ENCODE measurements around the gene RGS13. TPM values are rescaled to one million over a fixed set of nuclear protein-coding genes. Genes with fewer than 3 reads are reported as not detected.

The RGS13 gene
- total and polyA plus RNA-seq, 7 donors: 0.36 to 7.8 (median 1.2) TPM; not detected in 2

DNA sequence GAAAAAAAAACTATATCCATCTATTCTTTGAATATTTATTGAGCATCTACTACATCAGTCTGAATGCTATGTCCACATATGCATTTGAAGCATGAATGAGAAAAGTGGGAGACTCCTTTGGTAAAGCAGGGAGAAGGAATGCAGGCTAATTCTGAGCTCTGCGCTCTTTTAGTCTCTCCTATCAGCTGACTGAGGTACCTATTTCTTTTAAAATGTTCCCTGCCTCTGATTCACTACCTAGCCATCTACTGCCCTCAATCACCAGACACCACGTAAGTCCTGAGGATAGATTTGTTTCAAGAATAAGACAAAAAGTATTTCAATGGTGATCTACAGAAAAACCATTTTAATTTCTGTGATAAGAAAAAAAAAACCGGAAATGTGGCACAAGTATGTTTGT lies 3.8 kb upstream of the RGS13 start:
- WGBS, 2 donors: 59 to 86% methylated on average over 3 of the region's 3 CpGs

GRCh38 chr1:192632641-192633532 lies 3.1 kb upstream of the RGS13 start:
- no peak for DNase-seq
- no peaks in the 10 kb centered on the region for H3K27me3 ChIP-seq
- TF ChIP-seq POLR2AphosphoS5 (IDR thresholded peaks at IDR 0.05) (no peak), EP300 (IDR thresholded peaks at IDR 0.05) (no peak), POLR2A (IDR thresholded peaks at IDR 0.05) (no peak)
- TF ChIP-seq, protein P1, sequence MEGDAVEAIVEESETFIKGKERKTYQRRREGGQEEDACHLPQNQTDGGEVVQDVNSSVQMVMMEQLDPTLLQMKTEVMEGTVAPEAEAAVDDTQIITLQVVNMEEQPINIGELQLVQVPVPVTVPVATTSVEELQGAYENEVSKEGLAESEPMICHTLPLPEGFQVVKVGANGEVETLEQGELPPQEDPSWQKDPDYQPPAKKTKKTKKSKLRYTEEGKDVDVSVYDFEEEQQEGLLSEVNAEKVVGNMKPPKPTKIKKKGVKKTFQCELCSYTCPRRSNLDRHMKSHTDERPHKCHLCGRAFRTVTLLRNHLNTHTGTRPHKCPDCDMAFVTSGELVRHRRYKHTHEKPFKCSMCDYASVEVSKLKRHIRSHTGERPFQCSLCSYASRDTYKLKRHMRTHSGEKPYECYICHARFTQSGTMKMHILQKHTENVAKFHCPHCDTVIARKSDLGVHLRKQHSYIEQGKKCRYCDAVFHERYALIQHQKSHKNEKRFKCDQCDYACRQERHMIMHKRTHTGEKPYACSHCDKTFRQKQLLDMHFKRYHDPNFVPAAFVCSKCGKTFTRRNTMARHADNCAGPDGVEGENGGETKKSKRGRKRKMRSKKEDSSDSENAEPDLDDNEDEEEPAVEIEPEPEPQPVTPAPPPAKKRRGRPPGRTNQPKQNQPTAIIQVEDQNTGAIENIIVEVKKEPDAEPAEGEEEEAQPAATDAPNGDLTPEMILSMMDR (IDR thresholded peaks at IDR 0.05): no peak
- no peaks in the 10 kb centered on the region for H3K9me3 ChIP-seq
- H3K4me3 ChIP-seq: no peak overlapping the region
- H3K36me3 ChIP-seq: no peaks in the 10 kb centered on the region
- H3K4me1 ChIP-seq: no peaks in the 10 kb centered on the region
- intact Hi-C loops (cut with DNase I): no loop called here
- H3K27ac ChIP-seq: no peak overlapping the region
- WGBS, 2 donors: 53 to 76% methylated on average over 6 of the region's 6 CpGs

More for the DNA sequence above, 3.8 kb upstream of the RGS13 start:
- intact Hi-C loops (cut with DNase I): no loop called here
- no peaks in the 10 kb centered on the region for H3K4me1 ChIP-seq
- H3K9me3 ChIP-seq: no peaks in the 10 kb centered on the region
- H3K27ac ChIP-seq: no peak overlapping the region
- DNase-seq: no peak
- H3K27me3 ChIP-seq: no peaks in the 10 kb centered on the region
- no peak for TF ChIP-seq EP300 (IDR thresholded peaks at IDR 0.05)
- TF ChIP-seq POLR2AphosphoS5 (IDR thresholded peaks at IDR 0.05): no peak
- no peak for TF ChIP-seq POLR2A (IDR thresholded peaks at IDR 0.05)
- TF ChIP-seq, protein P1 (IDR thresholded peaks at IDR 0.05): no peak
- H3K4me3 ChIP-seq: no peak overlapping the region
- H3K36me3 ChIP-seq: no peaks in the 10 kb centered on the region

- no peaks in the 10 kb centered on the region for H3K9me3 ChIP-seq
- H3K27me3 ChIP-seq: no peaks in the 10 kb centered on the region
- no peaks in the 10 kb centered on the region for H3K36me3 ChIP-seq
- 82 to 85% methylated on average over 7 of the region's 7 CpGs for WGBS, 2 donors
- no peaks in the 10 kb centered on the region for H3K4me1 ChIP-seq
- TF ChIP-seq POLR2AphosphoS5 (IDR thresholded peaks at IDR 0.05): no peak
- TF ChIP-seq, protein P1 (IDR thresholded peaks at IDR 0.05): no peak
- no peak for TF ChIP-seq POLR2A (IDR thresholded peaks at IDR 0.05)
- TF ChIP-seq EP300 (IDR thresholded peaks at IDR 0.05): no peak
- intact Hi-C loops (cut with DNase I): no loop called here
- H3K27ac ChIP-seq: no peak overlapping the region
- H3K4me3 ChIP-seq: no peak overlapping the region
- no peak for DNase-seq
These were observed 2.3 kb upstream of the RGS13 start for GRCh38 chr1:192633533-192634253.

GRCh38 chr1:192635041-192635440 lies 906 bp upstream of the RGS13 start:
- no peak for TF ChIP-seq EP300 (IDR thresholded peaks at IDR 0.05)
- no peak for TF ChIP-seq POLR2AphosphoS5 (IDR thresholded peaks at IDR 0.05)
- TF ChIP-seq POLR2A (IDR thresholded peaks at IDR 0.05): no peak
- TF ChIP-seq, protein P1 (IDR thresholded peaks at IDR 0.05): no peak
- Histone ChIP-seq H3K36me3 (no peaks in the 10 kb centered on the region), H3K4me1 (no peaks in the 10 kb centered on the region), H3K27ac (no peak overlapping the region), H3K9me3 (no peaks in the 10 kb centered on the region), H3K4me3 (no peak overlapping the region), H3K27me3 (no peaks in the 10 kb centered on the region)
- WGBS, 2 donors: 83 to 85% methylated on average over 2 of the region's 2 CpGs
- intact Hi-C loops (cut with DNase I): no loop called here
- DNase-seq: no peak
